CD4-positive, alpha-beta T cell treated with Interleukin-15 for 1 hour (primary cell): ENCODE data around the gene YWHAH.

Experiments used
- DNase-seq: peaks from one replicate; pipeline ENCODE4 v3.0.0-alpha.2; 2020

The YWHAH gene

GRCh38 chr22:31983911-31984656 lies 39.7 kb downstream of the YWHAH start:
- DNase-seq = no peak

- DNase-seq = no peak
Observed at GRCh38 chr22:31987218-31987617, 42.9 kb downstream of the YWHAH start.

- no peak for DNase-seq
Observed at GRCh38 chr22:31991102-31991839, 46.9 kb downstream of the YWHAH start.

- no peak for DNase-seq
Observed at GRCh38 chr22:31995046-31995445, 50.7 kb downstream of the YWHAH start.

- DNase-seq = no peak
Observed at GRCh38 chr22:31995807-31996206, 51.5 kb downstream of the YWHAH start.

GRCh38 chr22:31998784-31999385 lies 54.5 kb downstream of the YWHAH start:
- DNase-seq = no peak

GRCh38 chr22:32000181-32000580 lies 55.8 kb downstream of the YWHAH start:
- no peak for DNase-seq

GRCh38 chr22:32005453-32005852 lies 61.1 kb downstream of the YWHAH start:
- DNase-seq = no peak
